Mesothelial cell of epicardium (in vitro differentiated cells): ENCODE data around the gene MAGOH. TPM values are rescaled to one million over a fixed set of nuclear protein-coding genes. Genes with fewer than 3 reads are reported as not detected.

ENCODE experiments used
- DNase-seq, 2 experiments: peaks; one replicate each; pipeline ENCODE4 v3.0.0; 2021; ENCODE audit warnings: low spot score in 2 of 2; ENCODE audit not compliant: unreplicated experiment in 2 of 2
- H3K27ac Mint-ChIP-seq: 2 replicates; pipeline ENCODE4 v1.8.0; 2021; ENCODE audit warnings: mixed read lengths
- H3K27me3 Mint-ChIP-seq: 2 replicates; pipeline ENCODE4 v1.8.0; 2021; ENCODE audit warnings: low read depth, mixed read lengths
- H3K36me3 Mint-ChIP-seq: 2 replicates; pipeline ENCODE4 v1.8.0; 2021; ENCODE audit warnings: mixed read lengths
- H3K4me1 Mint-ChIP-seq: 2 replicates; pipeline ENCODE4 v1.8.0; 2021; ENCODE audit warnings: mixed read lengths
- H3K4me3 Mint-ChIP-seq: 2 replicates; pipeline ENCODE4 v1.8.0; 2021; ENCODE audit warnings: mild to moderate bottlenecking, moderate library complexity, mixed read lengths
- H3K9me3 Mint-ChIP-seq: 2 replicates; pipeline ENCODE4 v1.8.0; 2021; ENCODE audit warnings: mixed read lengths
- CTCF ChIP-seq: fragments of 200-600 bp; sonication (generic); IDR thresholded peaks from one replicate; pipeline ENCODE4 v1.5.0; 2021; ENCODE audit warnings: antibody characterized with exemption; ENCODE audit not compliant: unreplicated experiment
- total RNA-seq: library from RNA; stranded (reverse); gene quantifications from 3 replicates; pipeline ENCODE4 v1.2.1, GENCODE V29; 2021

The MAGOH gene
- total RNA-seq, 1 donor from 2014 or later: 59.0 TPM

- H3K27me3 Mint-ChIP-seq: no peaks in the 10 kb centered on the region
- H3K4me3 Mint-ChIP-seq: no peak overlapping the region
- H3K9me3 Mint-ChIP-seq: peaks cover 11% of the 10 kb centered on the region
- no peak for TF ChIP-seq CTCF
- no peak for DNase-seq
- H3K27ac Mint-ChIP-seq: no peak overlapping the region
- no peaks in the 10 kb centered on the region for H3K4me1 Mint-ChIP-seq
- H3K36me3 Mint-ChIP-seq: peaks cover 10% of the 10 kb centered on the region
These were observed 27.7 kb upstream of the MAGOH start for GRCh38 chr1:53266038-53266437.

- no peak overlapping the region for H3K27ac Mint-ChIP-seq
- H3K9me3 Mint-ChIP-seq: peaks cover 7% of the 10 kb centered on the region
- no peaks in the 10 kb centered on the region for H3K27me3 Mint-ChIP-seq
- no peak for TF ChIP-seq CTCF
- DNase-seq: no peak
- H3K4me3 Mint-ChIP-seq: no peak overlapping the region
- H3K4me1 Mint-ChIP-seq: no peaks in the 10 kb centered on the region
- H3K36me3 Mint-ChIP-seq: peaks cover 6% of the 10 kb centered on the region
These were observed 27.3 kb upstream of the MAGOH start for GRCh38 chr1:53265581-53265980.

GRCh38 chr1:53264048-53264447 is 25.7 kb upstream of the MAGOH start:
- no peaks in the 10 kb centered on the region for H3K9me3 Mint-ChIP-seq
- no peak overlapping the region for H3K27ac Mint-ChIP-seq
- no peaks in the 10 kb centered on the region for H3K27me3 Mint-ChIP-seq
- no peaks in the 10 kb centered on the region for H3K4me1 Mint-ChIP-seq
- TF ChIP-seq CTCF: no peak
- H3K36me3 Mint-ChIP-seq: no peaks in the 10 kb centered on the region
- H3K4me3 Mint-ChIP-seq: no peak overlapping the region
- DNase-seq: no peak

- H3K27ac Mint-ChIP-seq: no peak overlapping the region
- no peak for DNase-seq
- H3K27me3 Mint-ChIP-seq: no peaks in the 10 kb centered on the region
- H3K9me3 Mint-ChIP-seq: no peaks in the 10 kb centered on the region
- no peak overlapping the region for H3K4me3 Mint-ChIP-seq
- no peak for TF ChIP-seq CTCF
- no peaks in the 10 kb centered on the region for H3K4me1 Mint-ChIP-seq
- no peaks in the 10 kb centered on the region for H3K36me3 Mint-ChIP-seq
These were observed 23.7 kb upstream of the MAGOH start for GRCh38 chr1:53262000-53262399.

- H3K27me3 Mint-ChIP-seq: no peaks in the 10 kb centered on the region
- DNase-seq: no peak
- no peak for TF ChIP-seq CTCF
- no peak overlapping the region for H3K27ac Mint-ChIP-seq
- no peak overlapping the region for H3K4me3 Mint-ChIP-seq
- no peaks in the 10 kb centered on the region for H3K4me1 Mint-ChIP-seq
- H3K36me3 Mint-ChIP-seq: no peaks in the 10 kb centered on the region
- no peaks in the 10 kb centered on the region for H3K9me3 Mint-ChIP-seq
These were observed 22.4 kb upstream of the MAGOH start for GRCh38 chr1:53260631-53261247.

- H3K27me3 Mint-ChIP-seq: no peaks in the 10 kb centered on the region
- no peak overlapping the region for H3K27ac Mint-ChIP-seq
- no peak for DNase-seq
- H3K4me1 Mint-ChIP-seq: no peaks in the 10 kb centered on the region
- no peak for TF ChIP-seq CTCF
- no peaks in the 10 kb centered on the region for H3K9me3 Mint-ChIP-seq
- H3K36me3 Mint-ChIP-seq: no peaks in the 10 kb centered on the region
- no peak overlapping the region for H3K4me3 Mint-ChIP-seq
These were observed 21.6 kb upstream of the MAGOH start for GRCh38 chr1:53259932-53260331.
